Ovary (tissue), 3 donors: ENCODE measurements around the gene MED12.

Experiments
- POLR2A ChIP-seq: fragments of 450-650 bp; IDR thresholded peaks from one replicate; pipeline ENCODE4 v1.6.1; 2017; ENCODE audit warnings: antibody characterized with exemption, mild to moderate bottlenecking, moderate library complexity
- TF ChIP-seq, protein P1 (sequence below), 3 donors: fragments of 450-650 bp in 2 of 3; fragments of 200-600 bp in 1 of 3; IDR thresholded peaks; one replicate each; pipeline versions ENCODE4 v1.5.1 to v1.8.0; 2016 to 2022; ENCODE audit warnings: antibody characterized with exemption in 3 of 3, mild to moderate bottlenecking in 1 of 3
- donor health status: DM: no; HTN: no; CAD: no.

GRCh38 chrX:71096760-71097032 lies 21.7 kb upstream of the MED12 start:
- no peak for TF ChIP-seq POLR2A
- TF ChIP-seq, protein P1, sequence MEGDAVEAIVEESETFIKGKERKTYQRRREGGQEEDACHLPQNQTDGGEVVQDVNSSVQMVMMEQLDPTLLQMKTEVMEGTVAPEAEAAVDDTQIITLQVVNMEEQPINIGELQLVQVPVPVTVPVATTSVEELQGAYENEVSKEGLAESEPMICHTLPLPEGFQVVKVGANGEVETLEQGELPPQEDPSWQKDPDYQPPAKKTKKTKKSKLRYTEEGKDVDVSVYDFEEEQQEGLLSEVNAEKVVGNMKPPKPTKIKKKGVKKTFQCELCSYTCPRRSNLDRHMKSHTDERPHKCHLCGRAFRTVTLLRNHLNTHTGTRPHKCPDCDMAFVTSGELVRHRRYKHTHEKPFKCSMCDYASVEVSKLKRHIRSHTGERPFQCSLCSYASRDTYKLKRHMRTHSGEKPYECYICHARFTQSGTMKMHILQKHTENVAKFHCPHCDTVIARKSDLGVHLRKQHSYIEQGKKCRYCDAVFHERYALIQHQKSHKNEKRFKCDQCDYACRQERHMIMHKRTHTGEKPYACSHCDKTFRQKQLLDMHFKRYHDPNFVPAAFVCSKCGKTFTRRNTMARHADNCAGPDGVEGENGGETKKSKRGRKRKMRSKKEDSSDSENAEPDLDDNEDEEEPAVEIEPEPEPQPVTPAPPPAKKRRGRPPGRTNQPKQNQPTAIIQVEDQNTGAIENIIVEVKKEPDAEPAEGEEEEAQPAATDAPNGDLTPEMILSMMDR (IDR thresholded peaks at IDR 0.05): no peak
